Ascending aorta (tissue), 2 donors: ENCODE results near the gene BRWD1. TPM values are rescaled to one million over a fixed set of nuclear protein-coding genes. Genes with fewer than 3 reads are reported as not detected.

ENCODE experiments used
- DNase-seq, 2 donors: peaks; one replicate each; pipeline ENCODE4 v3.0.0-alpha.2; 2019; ENCODE audit warnings: low spot score in 2 of 2
- H3K27ac ChIP-seq, 2 donors: fragments of 200-600 bp; sonication (generic); one replicate each; pipeline ENCODE4 v1.5.1; 2016 to 2017; ENCODE audit warnings: mild to moderate bottlenecking in 1 of 2
- H3K27me3 ChIP-seq: fragments of 200-600 bp; sonication (generic); one replicate; pipeline ENCODE4 v1.5.1; 2017
- H3K36me3 ChIP-seq, 2 donors: fragments of 200-600 bp; sonication (generic); one replicate each; pipeline ENCODE4 v1.5.1; 2016
- H3K4me1 ChIP-seq, 2 donors: fragments of 200-600 bp; sonication (generic); one replicate each; pipeline ENCODE4 v1.5.1; 2016 to 2017; ENCODE audit warnings: mild to moderate bottlenecking in 1 of 2
- H3K4me3 ChIP-seq, 2 donors: fragments of 200-600 bp; sonication (generic); one replicate each; pipeline ENCODE4 v1.5.1; 2016 to 2017; ENCODE audit warnings: mild to moderate bottlenecking in 1 of 2
- H3K9me3 ChIP-seq, 2 donors: fragments of 200-600 bp; sonication (generic); one replicate each; pipeline ENCODE4 v1.5.1; 2016
- intact Hi-C: fragments of 100-400 bp; cut with DNase I; formaldehyde crosslinking; loops from one replicate; pipeline ENCODE4 v1.15.1; 2023
- total RNA-seq: library from RNA; depleted of rRNA; stranded (reverse); fragments of >200 nt; gene quantifications from one replicate; pipeline ENCODE4 v1.1.0, GENCODE V29; 2016
- TF ChIP-seq, protein P1 (sequence below), 3 experiments: fragments of 200-600 bp in 2 of 3; fragments of 450-650 bp in 1 of 3; sonication (generic) in 2 of 3; IDR thresholded peaks; one replicate each; pipeline ENCODE4 v1.5.1; 2016 to 2019; ENCODE audit warnings: antibody characterized with exemption in 3 of 3, mild to moderate bottlenecking in 1 of 3, moderate library complexity in 1 of 3

The BRWD1 gene
- total RNA-seq, 1 donor from 2014 or later: 15.4 TPM

DNA sequence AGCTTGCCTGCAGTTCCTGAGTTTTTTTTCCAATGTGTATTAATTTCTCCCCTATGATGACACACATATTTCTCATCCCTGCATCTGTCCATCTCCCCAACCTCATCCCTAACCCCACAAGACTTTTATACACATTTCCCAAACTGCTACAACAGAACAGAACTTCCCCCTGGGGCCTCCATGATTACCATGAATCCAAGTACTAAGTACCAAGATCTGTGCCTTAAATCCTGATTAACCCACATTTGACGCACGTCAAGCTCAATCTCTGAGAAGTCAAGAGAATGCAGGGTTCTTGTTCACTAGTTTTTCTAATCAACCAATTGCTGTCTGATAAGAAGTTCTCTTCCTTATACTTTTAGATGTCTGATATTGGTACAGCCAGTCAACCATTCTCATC is 25.8 kb upstream of the BRWD1 start:
- Histone ChIP-seq H3K27me3 (no peaks in the 10 kb centered on the region), H3K4me3 (no peak overlapping the region), H3K36me3 (peaks cover 20 to 24% of the 10 kb centered on the region in 2 donors), H3K4me1 (no peaks in the 10 kb centered on the region), H3K27ac (no peak overlapping the region), H3K9me3 (no peaks in the 10 kb centered on the region)
- TF ChIP-seq, protein P1, sequence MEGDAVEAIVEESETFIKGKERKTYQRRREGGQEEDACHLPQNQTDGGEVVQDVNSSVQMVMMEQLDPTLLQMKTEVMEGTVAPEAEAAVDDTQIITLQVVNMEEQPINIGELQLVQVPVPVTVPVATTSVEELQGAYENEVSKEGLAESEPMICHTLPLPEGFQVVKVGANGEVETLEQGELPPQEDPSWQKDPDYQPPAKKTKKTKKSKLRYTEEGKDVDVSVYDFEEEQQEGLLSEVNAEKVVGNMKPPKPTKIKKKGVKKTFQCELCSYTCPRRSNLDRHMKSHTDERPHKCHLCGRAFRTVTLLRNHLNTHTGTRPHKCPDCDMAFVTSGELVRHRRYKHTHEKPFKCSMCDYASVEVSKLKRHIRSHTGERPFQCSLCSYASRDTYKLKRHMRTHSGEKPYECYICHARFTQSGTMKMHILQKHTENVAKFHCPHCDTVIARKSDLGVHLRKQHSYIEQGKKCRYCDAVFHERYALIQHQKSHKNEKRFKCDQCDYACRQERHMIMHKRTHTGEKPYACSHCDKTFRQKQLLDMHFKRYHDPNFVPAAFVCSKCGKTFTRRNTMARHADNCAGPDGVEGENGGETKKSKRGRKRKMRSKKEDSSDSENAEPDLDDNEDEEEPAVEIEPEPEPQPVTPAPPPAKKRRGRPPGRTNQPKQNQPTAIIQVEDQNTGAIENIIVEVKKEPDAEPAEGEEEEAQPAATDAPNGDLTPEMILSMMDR (IDR thresholded peaks at IDR 0.05): no peak
- intact Hi-C loops: no loop called here
- DNase-seq: no peak

DNA sequence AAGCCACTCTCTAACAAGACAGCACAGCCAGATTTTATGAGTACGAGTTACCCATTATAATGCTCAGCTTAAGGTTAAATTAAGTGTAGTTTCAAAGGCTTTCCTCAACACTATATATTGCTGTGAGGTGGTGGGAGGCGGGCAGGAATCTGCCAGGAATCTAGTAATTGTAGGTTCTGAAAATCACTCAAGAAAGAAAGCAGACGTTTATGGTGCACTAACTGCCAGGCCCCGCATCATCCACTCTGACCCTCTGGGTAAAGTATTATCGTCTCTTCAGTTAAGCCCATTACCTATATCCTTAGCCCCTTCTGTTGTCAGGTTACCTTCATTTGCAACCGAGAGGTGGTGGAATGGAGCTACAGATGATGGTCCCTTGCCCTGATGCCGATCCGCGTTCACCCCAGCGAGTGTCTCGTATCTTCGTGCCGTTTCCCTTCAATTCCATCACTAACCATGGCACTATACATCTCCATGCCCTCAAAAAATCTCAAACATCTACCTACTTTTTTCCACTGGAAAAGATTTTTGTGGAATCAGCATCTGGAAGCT is 23.1 kb upstream of the BRWD1 start:
- DNase-seq: no peak
- intact Hi-C loops: no loop called here
- H3K4me1 ChIP-seq: no peaks in the 10 kb centered on the region
- H3K9me3 ChIP-seq: no peaks in the 10 kb centered on the region
- no peak overlapping the region for H3K4me3 ChIP-seq
- H3K27me3 ChIP-seq: no peaks in the 10 kb centered on the region
- peaks cover 5 to 8% of the 10 kb centered on the region in 2 donors for H3K36me3 ChIP-seq
- no peak overlapping the region for H3K27ac ChIP-seq
- TF ChIP-seq, protein P1 (IDR thresholded peaks at IDR 0.05): no peak

DNA sequence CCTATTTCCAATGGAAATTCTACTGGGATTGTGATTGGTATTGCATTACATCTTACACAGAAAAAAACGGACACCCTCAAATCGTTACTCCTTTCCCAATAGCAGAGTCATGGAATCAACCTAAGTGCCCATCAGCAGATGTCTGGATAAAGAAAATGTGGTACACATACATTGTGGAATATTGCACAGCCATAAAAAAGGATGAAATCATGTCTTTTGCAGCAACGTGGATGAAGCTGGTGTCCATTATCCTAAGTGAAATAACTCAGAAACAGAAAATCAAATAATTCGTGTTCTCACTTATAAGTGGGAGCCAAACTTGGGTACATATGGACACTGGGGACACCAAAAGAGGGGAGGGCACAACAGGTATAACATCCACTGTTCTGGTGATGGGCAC is 21.2 kb upstream of the BRWD1 start:
- H3K9me3 ChIP-seq: no peaks in the 10 kb centered on the region
- DNase-seq: no peak
- H3K4me1 ChIP-seq: no peaks in the 10 kb centered on the region
- H3K27me3 ChIP-seq: no peaks in the 10 kb centered on the region
- no peak overlapping the region for H3K4me3 ChIP-seq
- intact Hi-C loops: no loop called here
- no peaks in the 10 kb centered on the region for H3K36me3 ChIP-seq
- TF ChIP-seq, protein P1 (IDR thresholded peaks at IDR 0.05): no peak
- no peak overlapping the region for H3K27ac ChIP-seq

DNA sequence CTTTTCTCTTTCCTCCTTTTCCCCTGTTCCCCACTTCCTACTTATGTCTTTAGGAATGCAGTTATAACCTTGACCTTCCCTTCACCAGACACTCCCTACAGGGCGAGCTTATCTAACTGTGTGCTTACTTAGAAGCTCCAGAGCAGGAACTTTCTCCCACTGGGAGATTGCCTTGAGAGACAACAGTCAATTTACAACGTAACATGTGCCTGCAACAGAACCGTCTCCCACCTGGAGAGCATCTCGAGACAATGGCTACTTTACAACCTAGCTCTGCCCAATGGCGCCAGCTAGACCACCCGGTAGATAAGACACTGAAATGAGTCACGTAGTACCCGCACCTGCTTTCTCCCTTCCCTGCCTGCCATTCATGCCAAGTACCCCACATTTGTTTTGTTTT is 18.7 kb upstream of the BRWD1 start:
- H3K4me1 ChIP-seq: no peaks in the 10 kb centered on the region
- intact Hi-C loops: no loop called here
- H3K9me3 ChIP-seq: no peaks in the 10 kb centered on the region
- no peaks in the 10 kb centered on the region for H3K27me3 ChIP-seq
- H3K4me3 ChIP-seq: no peak overlapping the region
- no peaks in the 10 kb centered on the region for H3K36me3 ChIP-seq
- no peak overlapping the region for H3K27ac ChIP-seq
- TF ChIP-seq, protein P1 (IDR thresholded peaks at IDR 0.05): no peak
- DNase-seq: no peak

DNA sequence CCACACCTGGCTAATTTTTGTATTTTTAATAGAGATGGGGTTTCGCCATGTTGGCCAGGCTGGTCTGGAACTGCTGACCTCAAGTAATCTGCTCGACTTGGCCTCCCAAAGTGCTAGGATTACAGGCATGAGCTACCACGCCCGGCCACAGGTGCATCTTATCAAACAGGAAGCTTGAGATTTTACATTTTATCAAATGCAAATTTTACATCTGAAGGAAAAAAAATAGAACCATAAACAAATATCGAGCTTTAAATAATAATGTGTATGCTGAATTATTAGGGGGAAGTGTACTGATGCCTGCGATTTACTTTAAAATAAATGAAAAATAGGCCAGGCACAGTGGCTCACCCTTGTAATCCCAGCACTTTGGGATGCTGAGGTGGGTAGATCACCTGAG is 16.6 kb upstream of the BRWD1 start:
- Histone ChIP-seq H3K36me3 (no peaks in the 10 kb centered on the region), H3K4me1 (no peaks in the 10 kb centered on the region), H3K9me3 (no peaks in the 10 kb centered on the region), H3K27ac (no peak overlapping the region), H3K4me3 (no peak overlapping the region), H3K27me3 (no peaks in the 10 kb centered on the region)
- intact Hi-C loops: no loop called here
- TF ChIP-seq, protein P1 (IDR thresholded peaks at IDR 0.05): no peak
- no peak for DNase-seq

DNA sequence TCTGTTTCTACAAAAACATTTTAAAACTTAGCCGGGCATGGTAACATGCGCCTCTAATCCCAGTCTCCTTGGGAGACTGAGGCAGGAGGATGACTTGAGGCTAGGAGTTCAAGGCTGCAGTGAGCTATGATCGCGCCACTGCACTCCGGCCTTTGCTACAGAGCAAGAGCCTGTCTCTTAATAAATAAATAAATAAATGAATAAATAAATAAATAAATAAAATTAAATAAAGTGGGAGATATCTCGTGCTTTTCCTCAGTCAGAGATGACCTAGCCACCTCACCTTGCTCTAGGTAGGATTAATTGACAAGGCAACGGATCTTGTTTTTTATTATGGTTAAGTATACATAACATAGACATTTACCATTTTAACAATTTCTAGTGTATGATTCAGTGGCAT is 14.3 kb upstream of the BRWD1 start:
- H3K27ac ChIP-seq: no peak overlapping the region
- no peaks in the 10 kb centered on the region for H3K4me1 ChIP-seq
- H3K4me3 ChIP-seq: no peak overlapping the region
- no peaks in the 10 kb centered on the region for H3K9me3 ChIP-seq
- intact Hi-C loops: no loop called here
- H3K36me3 ChIP-seq: no peaks in the 10 kb centered on the region
- H3K27me3 ChIP-seq: no peaks in the 10 kb centered on the region
- DNase-seq: no peak
- TF ChIP-seq, protein P1 (IDR thresholded peaks at IDR 0.05): no peak
